Stimulated activated CD4-positive, alpha-beta T cell treated with anti-CD3 and anti-CD28 coated beads, Interleukin-15, amount 100 ng/mL, for 24 hours (primary cell): ENCODE results near the gene PDLIM1.

Experiments used
- DNase-seq: peaks from one replicate; pipeline ENCODE4 v3.0.0-alpha.2; 2020

PDLIM1 gene

DNA sequence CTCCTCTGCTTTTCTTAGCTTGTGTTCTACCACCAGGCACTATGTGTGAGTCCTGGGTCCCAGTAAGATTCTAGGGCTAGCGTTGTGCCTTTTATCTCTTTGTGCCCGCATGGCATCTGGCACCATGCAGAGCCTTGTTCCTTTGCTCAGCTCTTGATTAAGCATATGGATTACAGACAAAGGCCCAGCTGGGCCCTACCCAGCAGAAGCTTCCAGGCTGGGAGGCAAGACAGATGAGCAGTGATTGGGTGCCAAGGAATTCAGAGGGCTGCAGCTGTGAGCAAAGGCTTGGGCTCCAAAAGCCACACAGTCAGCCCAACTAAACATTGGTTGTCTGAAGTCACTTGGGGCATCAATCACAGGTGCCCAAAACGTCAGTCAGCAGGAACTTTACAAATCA lies 94.8 kb downstream of the PDLIM1 start:
- no peak for DNase-seq

- DNase-seq, result no peak
These were observed 96.9 kb downstream of the PDLIM1 start, which contains the start of gene ACSM6 for GRCh38 chr10:95193944-95194343. Gene ACSM6, plus strand, starts transcription at chr10:95194238. Its CDS starts 248 bp downstream, at chr10:95194486.

- DNase-seq, result no peak
These were observed 102.2 kb downstream of the PDLIM1 start for GRCh38 chr10:95188593-95188992.

GRCh38 chr10:95187617-95188016 lies 103.2 kb downstream of the PDLIM1 start:
- DNase-seq, result no peak
